Sigmoid colon (tissue), 7 donors: ENCODE data around the gene DYNC1LI2. TPM values are rescaled to one million over a fixed set of nuclear protein-coding genes. Genes with fewer than 3 reads are reported as not detected.

ENCODE experiments used
- DNase-seq: peaks from one replicate; pipeline ENCODE4 v3.0.0-alpha.2; 2019
- H3K27ac ChIP-seq, 4 donors: fragments of 200-600 bp; sonication (generic); one replicate each; pipeline ENCODE4 v1.5.1; 2016 to 2019; ENCODE audit warnings: mild to moderate bottlenecking in 1 of 4
- H3K27me3 ChIP-seq, 3 donors: fragments of 200-600 bp; sonication (generic); one replicate each; pipeline ENCODE4 v1.5.1; 2019; ENCODE audit warnings: mild to moderate bottlenecking in 1 of 3
- H3K36me3 ChIP-seq, 4 donors: fragments of 200-600 bp; sonication (generic); one replicate each; pipeline ENCODE4 v1.5.1; 2016 to 2019
- H3K4me1 ChIP-seq, 4 donors: fragments of 200-600 bp; sonication (generic); one replicate each; pipeline ENCODE4 v1.5.1; 2017 to 2019
- H3K4me3 ChIP-seq, 4 donors: fragments of 200-600 bp; sonication (generic); one replicate each; pipeline ENCODE4 v1.5.1; 2017 to 2019; ENCODE audit warnings: mild to moderate bottlenecking in 2 of 4, moderate library complexity in 1 of 4
- H3K9me3 ChIP-seq, 4 donors: fragments of 200-600 bp in 3 of 4; sonication (generic) in 3 of 4; one replicate each; pipeline versions ENCODE4 v1.5.1 to v1.6.1; 2013 to 2019
- EP300 ChIP-seq, 4 donors: sonication (generic); formaldehyde crosslinking; IDR thresholded peaks; one replicate each; pipeline ENCODE4 v1.6.1; 2017; ENCODE audit warnings: antibody characterized with exemption in 4 of 4
- POLR2A ChIP-seq, 2 donors: fragments of 450-650 bp; IDR thresholded peaks; one replicate each; pipeline ENCODE4 v1.6.1; 2016; ENCODE audit warnings: antibody characterized with exemption in 2 of 2, mild to moderate bottlenecking in 2 of 2, moderate library complexity in 2 of 2
- POLR2AphosphoS5 ChIP-seq, 4 donors: sonication (generic); formaldehyde crosslinking; IDR thresholded peaks; one replicate each; pipeline ENCODE4 v1.6.1; 2017; ENCODE audit warnings: antibody characterized with exemption in 4 of 4
- WGBS, 2 donors: extraction: QIAGEN DNeasy Blood & Tissue Kit; methylation state at CpG; one replicate each; pipeline ENCODE4 v1.1.7; 2013; 5-methylcytosine and 5-hydroxymethylcytosine counted together
- intact Hi-C: fragments of 100-400 bp; cut with DNase I; formaldehyde crosslinking; loops from one replicate; pipeline ENCODE4 v1.15.1; 2023
- polyA plus RNA-seq, 3 donors: library from polyadenylated mRNA; stranded (reverse); fragments of 200-250 nt; gene quantifications; one replicate each; pipeline ENCODE4 v1.2.3, GENCODE V29; 2013
- total RNA-seq, 4 donors: library from RNA; depleted of rRNA; stranded (reverse); fragments of >200 nt; gene quantifications; one replicate each; pipeline ENCODE4 v1.1.0, GENCODE V29; 2016
- TF ChIP-seq, protein P1 (sequence below), 4 experiments: fragments of 450-650 bp in 3 of 4; fragments of 200-600 bp in 1 of 4; IDR thresholded peaks; one replicate each; pipeline ENCODE4 v1.5.1; 2016 to 2019; ENCODE audit warnings: antibody characterized with exemption in 4 of 4, mild to moderate bottlenecking in 3 of 4, moderate library complexity in 2 of 4
- donor health status: healthy with polysubstance abuse.
- donor health status: Bipolar disorder and iron deficiency.
- donor health status: healthy.

DYNC1LI2 gene
- total and polyA plus RNA-seq, 7 donors = 52.9 to 327 (median 164) TPM

DNA sequence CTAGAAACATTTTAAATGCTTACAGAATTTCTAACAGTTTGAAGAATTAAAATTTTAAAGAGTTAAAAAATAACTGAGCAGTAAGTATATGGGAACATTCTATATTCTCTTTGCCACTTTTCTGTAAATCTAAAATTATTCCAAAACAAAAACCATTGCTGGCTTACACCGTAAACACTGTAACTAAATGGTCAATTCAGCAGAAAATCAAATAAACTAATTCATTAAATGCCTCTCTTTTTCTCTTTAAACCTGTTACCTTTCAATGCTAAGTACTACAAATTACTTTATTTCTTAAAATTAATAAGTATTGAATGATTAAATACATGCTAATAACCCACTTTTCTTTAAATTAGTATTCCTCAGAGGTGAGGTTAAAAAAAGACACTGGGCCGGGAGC, 36.0 kb upstream of the DYNC1LI2 start:
- no peak overlapping the region for H3K4me3 ChIP-seq
- DNase-seq = no peak
- H3K27me3 ChIP-seq = no peaks in the 10 kb centered on the region
- TF ChIP-seq POLR2AphosphoS5 (IDR thresholded peaks at IDR 0.05) (no peak), EP300 (IDR thresholded peaks at IDR 0.05) (no peak), POLR2A (IDR thresholded peaks at IDR 0.05) (no peak)
- TF ChIP-seq, protein P1, sequence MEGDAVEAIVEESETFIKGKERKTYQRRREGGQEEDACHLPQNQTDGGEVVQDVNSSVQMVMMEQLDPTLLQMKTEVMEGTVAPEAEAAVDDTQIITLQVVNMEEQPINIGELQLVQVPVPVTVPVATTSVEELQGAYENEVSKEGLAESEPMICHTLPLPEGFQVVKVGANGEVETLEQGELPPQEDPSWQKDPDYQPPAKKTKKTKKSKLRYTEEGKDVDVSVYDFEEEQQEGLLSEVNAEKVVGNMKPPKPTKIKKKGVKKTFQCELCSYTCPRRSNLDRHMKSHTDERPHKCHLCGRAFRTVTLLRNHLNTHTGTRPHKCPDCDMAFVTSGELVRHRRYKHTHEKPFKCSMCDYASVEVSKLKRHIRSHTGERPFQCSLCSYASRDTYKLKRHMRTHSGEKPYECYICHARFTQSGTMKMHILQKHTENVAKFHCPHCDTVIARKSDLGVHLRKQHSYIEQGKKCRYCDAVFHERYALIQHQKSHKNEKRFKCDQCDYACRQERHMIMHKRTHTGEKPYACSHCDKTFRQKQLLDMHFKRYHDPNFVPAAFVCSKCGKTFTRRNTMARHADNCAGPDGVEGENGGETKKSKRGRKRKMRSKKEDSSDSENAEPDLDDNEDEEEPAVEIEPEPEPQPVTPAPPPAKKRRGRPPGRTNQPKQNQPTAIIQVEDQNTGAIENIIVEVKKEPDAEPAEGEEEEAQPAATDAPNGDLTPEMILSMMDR (IDR thresholded peaks at IDR 0.05) = no peak
- no peaks in the 10 kb centered on the region for H3K4me1 ChIP-seq
- peaks cover 0 to 2% (median 0%) of the 10 kb centered on the region in 4 donors for H3K9me3 ChIP-seq
- 69 to 94% methylated on average over 2 of the region's 2 CpGs for WGBS, 2 donors
- no peaks in the 10 kb centered on the region for H3K36me3 ChIP-seq
- intact Hi-C loops = no loop called here
- no peak overlapping the region for H3K27ac ChIP-seq

DNA sequence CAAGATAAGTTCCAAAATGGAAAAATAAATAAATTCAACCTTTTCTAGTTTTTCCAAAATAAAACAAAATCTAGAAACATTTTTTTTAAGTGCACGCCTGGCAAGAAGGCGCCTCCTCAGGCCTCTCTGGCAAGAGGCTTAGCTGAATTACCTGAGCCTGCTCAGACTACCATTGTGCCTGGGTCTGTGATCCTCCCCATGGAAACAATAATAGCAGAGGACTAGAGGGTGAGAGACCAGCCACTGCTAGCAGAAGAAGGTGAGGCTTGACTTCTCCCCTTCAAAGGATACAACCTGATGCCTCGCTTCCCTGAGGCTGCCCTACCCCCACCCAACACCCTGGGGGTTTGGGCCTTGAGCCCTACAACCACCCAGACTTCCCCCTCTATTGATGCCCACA, 35.1 kb upstream of the DYNC1LI2 start:
- H3K4me3 ChIP-seq = no peak overlapping the region
- 93 to 99% methylated on average over 3 of the region's 3 CpGs for WGBS, 2 donors
- no peak for DNase-seq
- no peaks in the 10 kb centered on the region for H3K27me3 ChIP-seq
- no peak for TF ChIP-seq POLR2A (IDR thresholded peaks at IDR 0.05)
- intact Hi-C loops = no loop called here
- H3K27ac ChIP-seq = no peak overlapping the region
- no peaks in the 10 kb centered on the region for H3K4me1 ChIP-seq
- H3K36me3 ChIP-seq = no peaks in the 10 kb centered on the region
- peaks cover 0 to 2% (median 0%) of the 10 kb centered on the region in 4 donors for H3K9me3 ChIP-seq

DNA sequence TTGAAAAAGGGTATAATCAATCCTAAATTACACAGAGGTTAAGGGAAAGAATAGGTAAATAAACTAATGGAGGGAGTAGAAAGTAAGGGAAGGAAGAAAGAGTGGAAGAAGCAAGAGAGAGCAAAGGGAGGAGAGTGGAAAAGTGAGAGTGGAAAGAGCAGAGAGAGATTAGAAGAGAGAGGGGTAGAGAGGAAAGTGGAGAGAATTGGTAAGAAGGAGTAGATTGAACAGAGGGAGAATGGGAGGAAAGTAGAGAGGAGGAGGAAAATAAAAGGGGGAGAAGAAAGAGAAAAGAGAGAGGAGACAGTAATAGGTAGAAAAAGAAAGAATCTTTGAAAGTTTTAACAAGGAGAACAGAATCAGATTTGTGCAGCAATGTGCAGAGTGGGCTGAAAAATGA, 25.0 kb upstream of the DYNC1LI2 start:
- TF ChIP-seq, protein P1 (IDR thresholded peaks at IDR 0.05) = no peak
- TF ChIP-seq POLR2AphosphoS5 (IDR thresholded peaks at IDR 0.05) = no peak
- TF ChIP-seq POLR2A (IDR thresholded peaks at IDR 0.05) = no peak
- TF ChIP-seq EP300 (IDR thresholded peaks at IDR 0.05) = no peak
- Histone ChIP-seq H3K9me3 (no peaks in the 10 kb centered on the region), H3K4me3 (no peak overlapping the region), H3K27ac (no peak overlapping the region), H3K4me1 (no peaks in the 10 kb centered on the region), H3K27me3 (no peaks in the 10 kb centered on the region), H3K36me3 (no peaks in the 10 kb centered on the region)
- intact Hi-C loops = no loop called here
- no peak for DNase-seq

DNA sequence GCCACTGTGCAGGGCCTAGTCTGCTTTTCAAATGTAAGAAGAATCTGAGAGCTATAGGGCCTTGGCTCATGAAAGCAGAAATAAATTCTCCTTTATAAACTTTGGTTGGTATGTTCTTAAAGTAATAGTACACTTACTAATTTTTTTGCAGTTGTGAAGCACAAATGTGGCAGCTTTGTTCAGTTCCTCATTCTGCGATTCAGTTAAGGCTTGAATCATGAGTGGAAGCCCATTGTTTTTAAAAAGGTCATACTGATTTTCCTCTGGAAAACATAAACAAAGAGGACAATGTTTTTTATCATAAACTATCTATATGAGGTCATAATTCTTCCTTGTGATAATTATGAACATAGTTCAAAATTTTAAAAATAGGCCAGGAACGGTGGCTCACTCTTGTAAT, 23.6 kb upstream of the DYNC1LI2 start:
- no peak for DNase-seq
- Histone ChIP-seq H3K27ac (no peak overlapping the region), H3K9me3 (no peaks in the 10 kb centered on the region), H3K4me1 (no peaks in the 10 kb centered on the region), H3K4me3 (no peak overlapping the region), H3K27me3 (no peaks in the 10 kb centered on the region), H3K36me3 (no peaks in the 10 kb centered on the region)
- intact Hi-C loops = no loop called here
- no peak for TF ChIP-seq EP300 (IDR thresholded peaks at IDR 0.05)
- no peak for TF ChIP-seq POLR2A (IDR thresholded peaks at IDR 0.05)
- TF ChIP-seq POLR2AphosphoS5 (IDR thresholded peaks at IDR 0.05) = no peak
- TF ChIP-seq, protein P1 (IDR thresholded peaks at IDR 0.05) = no peak
- 76 to 77% methylated on average over 2 of the region's 2 CpGs for WGBS, 2 donors

DNA sequence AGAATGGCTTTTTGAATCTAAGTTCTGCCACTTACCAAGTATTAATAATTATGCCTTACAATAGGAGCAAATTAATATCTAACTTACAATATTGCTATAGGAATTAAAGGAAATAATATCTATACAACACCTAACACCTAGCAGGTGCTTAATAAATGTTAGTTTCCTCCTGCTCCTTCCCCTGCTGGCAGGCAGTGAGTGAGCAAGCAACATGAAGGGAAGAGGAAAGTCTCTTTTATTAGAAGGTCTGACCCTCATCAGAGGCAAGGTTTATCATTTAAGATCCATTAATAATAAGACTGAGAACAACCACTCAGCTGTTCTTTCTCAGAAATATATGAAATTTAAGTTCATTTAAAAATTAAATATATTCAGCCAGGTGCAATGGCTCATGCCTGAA, 6.7 kb upstream of the DYNC1LI2 start:
- Histone ChIP-seq H3K36me3 (no peaks in the 10 kb centered on the region), H3K4me3 (no peak overlapping the region), H3K27ac (no peak overlapping the region), H3K4me1 (no peaks in the 10 kb centered on the region), H3K27me3 (no peaks in the 10 kb centered on the region), H3K9me3 (no peaks in the 10 kb centered on the region)
- intact Hi-C loops = loop anchor here (10.0 kb wide), 2 partner anchors 203 to 353 kb away; partner anchors contain the start of genes CKLF and TK2
- TF ChIP-seq POLR2AphosphoS5 (IDR thresholded peaks at IDR 0.05) (no peak), POLR2A (IDR thresholded peaks at IDR 0.05) (no peak), EP300 (IDR thresholded peaks at IDR 0.05) (no peak)
- TF ChIP-seq, protein P1 (IDR thresholded peaks at IDR 0.05) = no peak
- DNase-seq = no peak
